Stimulated activated CD8-positive, alpha-beta memory T cell treated with anti-CD3 and anti-CD28 coated beads, Interleukin-12 subunit alpha, Interleukin-12 subunit beta, amount 100 ng/mL, for 4 hours (primary cell): ENCODE measurements around the gene CDO1.

Experiments
- DNase-seq: peaks from one replicate; pipeline ENCODE4 v3.0.0-alpha.2; 2020; ENCODE audit warnings: low read depth

Gene CDO1

DNA sequence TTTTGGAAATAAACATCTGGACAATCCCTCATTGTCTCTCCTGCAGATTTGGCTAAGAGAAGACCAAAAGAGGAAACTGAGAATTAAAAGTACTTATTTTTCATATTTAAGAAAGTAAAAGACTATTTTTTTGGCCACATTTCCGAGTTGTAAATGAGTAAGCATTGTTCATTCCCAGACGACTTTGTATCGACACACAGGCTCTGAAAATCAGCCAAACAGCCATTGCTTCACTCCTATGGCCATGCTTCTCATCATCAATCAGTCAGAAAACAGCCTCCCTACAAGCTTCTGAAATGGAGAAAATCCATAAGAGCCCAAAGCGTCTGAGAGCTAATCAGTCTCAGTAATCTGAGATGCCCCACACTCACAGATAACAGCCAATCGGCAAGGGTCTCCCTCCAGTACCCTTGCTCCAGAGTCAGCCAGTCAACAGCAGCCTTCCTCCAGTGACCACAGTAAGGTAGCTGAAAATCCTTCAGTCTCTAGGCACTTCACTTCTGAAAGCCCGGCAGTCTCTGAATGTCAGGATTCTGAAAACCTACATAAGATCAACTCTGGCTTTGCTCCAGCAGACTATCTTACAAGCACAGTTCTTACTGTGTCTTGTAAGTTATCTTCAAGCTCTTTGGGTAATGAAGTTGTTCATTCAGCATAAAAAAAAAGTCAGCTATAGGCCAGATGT lies 30.9 kb downstream of the CDO1 start:
- no peak for DNase-seq

DNA sequence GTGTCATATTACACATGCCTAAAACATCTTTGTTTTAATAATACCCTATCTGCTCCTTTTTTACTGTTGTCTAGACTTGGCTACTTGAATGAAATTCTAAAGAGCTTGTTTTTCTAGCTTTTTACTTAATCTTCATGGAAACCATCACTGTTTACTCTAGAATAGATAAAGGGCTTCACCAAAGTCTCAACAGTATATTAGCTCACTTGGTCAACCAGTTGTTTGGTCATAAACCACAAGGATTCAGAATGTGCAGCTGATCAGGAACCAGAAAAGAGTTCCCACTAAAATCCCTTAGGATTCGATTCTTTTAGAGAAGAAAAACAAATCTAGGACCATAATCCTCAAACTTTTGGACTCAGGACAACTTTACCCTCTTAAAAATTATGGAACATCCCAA lies 38.0 kb downstream of the CDO1 start:
- no peak for DNase-seq

DNA sequence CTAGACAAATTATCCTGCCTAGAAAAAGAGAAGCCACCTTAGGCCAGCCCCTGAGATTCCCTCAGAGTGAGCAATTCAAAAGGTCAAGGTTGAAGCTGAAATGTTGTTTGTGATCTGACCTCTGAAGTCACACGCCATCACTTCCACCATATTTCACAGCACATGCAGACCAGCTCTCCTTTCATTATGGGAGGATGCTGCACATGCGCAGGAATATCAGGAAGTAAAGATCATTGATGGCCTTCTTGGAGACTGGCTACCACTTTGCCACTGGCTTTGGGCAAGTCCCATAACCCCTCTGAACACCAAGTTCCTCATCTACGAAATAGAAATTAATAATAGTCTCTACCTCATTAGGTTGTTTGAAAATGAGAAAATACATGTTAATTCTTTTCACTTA lies 39.5 kb downstream of the CDO1 start:
- no peak for DNase-seq

DNA sequence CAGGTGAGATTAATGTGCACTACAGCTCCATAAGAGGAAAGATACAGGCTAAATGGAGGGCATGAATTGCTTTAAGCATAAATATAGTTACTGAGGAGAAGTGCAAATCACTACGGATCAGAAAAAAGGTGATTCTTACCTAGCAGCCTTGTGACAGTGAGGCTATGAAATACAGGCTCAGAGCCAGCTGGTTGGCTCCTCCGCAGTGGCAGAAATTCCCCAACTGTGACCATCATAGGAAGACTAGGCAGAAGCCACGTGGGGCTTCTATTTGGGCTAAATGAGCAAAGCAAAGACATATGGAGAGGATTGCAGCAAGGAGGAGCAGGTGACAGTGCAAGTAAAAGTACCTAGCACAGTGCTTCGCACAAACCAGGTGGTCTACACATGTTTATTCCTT lies 40.5 kb downstream of the CDO1 start:
- DNase-seq = no peak

DNA sequence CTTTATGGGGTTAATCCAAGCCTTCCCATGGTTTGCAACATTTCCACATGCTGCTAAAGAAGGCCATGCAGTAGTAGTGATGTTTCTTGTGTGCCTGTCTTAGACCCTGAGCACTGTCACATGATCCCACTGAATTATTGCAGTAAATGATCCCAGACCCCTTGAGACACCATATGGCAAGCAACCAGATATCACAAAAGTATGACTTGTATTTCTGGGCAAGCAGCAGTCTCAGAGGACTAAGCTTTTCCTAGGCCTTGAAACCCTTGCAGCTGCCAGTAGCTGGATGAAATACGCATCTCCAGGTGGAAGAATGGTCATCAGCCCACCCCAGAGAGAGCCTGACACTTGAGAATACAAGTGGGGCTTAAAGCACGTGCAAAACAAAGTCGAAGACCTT lies 41.8 kb downstream of the CDO1 start:
- no peak for DNase-seq

DNA sequence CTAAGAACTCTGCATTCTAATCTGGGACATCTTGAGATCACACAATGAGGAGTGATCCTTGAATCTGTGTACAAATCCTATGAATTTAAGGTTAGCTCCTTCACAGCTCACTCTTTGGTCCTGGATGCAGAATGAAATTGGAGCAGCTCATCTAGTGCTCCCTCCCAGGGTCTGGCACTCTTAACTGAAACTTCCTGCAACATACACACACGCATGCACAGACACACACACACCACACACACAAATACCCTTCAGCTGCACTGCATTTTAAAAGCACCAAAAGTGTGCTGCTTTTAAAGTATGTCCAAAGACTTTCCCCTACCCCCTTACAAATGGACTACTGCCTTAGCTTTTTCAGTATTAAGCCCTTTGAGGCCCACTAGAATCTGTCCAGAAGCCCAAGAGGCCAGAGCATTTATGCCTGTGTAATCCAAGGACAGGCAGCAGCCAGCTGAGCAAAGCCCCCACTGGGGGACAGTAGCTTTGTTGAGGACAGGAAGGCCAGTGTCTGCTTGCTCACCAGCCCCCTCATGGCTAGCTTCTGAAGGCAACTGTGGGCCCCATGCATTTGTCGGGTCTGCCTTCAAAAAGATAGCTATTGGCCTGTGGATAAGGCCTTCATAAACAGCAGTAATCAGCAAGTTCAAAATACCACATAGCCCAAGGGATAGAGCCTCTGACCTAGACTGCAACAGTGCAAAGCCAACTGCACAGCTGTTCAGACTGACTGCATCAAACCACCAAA lies 43.6 kb downstream of the CDO1 start:
- DNase-seq = no peak

DNA sequence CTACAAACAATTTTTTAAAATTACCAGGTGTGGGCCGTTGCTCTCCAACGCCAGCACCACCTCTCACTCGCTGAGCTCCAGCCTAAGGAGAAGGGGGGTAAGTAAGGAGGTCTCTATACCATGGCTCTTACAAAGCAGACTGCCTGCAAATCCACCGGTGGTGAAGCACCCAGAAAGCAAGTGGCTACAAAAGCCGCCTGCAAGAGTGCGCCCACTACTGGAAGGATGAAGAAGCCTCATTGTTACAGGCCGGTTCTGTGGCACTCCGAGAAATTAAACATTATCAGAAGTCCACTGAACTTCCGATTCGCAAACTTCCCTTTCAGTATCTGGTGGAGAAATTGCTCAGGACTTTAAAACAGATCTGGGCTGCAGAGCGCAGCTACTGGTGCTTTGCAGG lies 46.0 kb downstream of the CDO1 start:
- no peak for DNase-seq

DNA sequence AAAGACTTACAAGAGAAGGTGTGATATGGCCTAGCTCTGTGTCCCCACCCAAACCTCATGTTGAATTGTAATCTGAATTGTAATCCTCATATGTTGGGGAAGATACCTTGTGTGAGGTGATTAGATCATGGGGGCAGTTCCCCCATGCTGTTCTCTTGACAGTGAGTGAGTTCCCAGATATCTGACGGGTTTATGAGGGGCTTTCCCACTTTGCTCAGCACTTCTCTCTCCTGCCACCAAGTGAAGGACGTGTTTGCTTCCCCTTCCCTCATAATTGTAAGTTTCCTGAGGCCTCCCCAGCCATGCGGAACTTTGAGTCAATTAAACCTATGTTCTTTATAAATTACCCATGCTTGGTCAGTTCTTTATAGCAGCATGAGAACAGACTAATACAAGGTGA lies 49.0 kb downstream of the CDO1 start:
- DNase-seq = no peak

DNA sequence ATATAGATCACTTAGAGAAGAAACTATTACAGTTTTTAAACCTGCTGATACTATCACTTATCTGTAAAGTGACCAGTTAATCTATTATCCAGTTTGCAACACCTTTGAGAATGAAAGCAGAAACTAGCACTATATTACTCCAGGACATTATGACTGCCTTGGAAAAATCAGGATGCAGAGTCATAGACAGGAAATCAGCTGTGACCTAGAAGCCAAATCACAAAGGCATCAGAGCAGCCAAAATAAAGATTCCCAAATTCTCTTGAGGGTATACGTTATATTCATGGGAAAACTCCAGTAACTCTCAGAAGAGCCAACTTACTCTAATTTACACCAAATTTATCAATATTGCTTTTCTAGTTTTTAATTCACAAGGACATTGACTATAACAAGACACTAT lies 49.9 kb downstream of the CDO1 start:
- DNase-seq = no peak

DNA sequence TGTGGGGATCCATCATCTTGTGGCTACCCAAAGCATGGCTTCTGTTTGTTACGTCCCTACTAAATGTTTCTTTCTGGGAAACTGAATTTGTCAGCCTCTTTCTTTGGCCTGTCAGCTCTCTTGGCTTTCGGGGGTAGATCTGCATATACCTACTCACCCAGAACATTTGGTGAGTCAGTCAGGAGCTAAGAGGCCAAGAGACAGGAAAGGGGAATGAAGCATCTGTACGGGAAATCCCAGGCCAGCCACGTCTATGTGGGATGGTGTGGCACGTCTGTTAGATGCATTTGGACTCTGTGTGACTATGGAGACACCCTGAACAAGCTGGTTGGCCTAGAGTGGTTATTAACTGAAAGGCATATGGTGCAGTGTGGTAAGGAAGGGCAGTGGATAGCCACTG lies 58.1 kb downstream of the CDO1 start:
- DNase-seq = no peak

DNA sequence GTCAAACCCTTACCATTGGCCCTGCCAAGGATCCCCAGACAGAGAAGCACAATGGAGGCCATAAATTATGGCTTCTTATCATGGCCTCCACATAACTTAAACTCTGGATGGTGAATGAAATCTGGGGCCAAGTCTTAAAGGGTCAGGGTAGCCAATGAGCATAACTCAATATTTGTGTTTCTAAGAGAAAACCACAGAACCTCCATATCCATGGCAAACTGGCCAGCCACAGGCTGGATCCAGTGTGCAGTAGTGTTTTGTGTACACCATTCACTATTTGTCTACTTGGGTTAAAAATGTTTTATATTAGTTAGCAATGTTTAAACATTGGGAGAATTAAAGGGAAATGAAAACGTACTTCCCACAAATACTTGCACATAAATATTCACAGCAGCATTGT lies 60.8 kb downstream of the CDO1 start:
- DNase-seq = no peak
